GM10266 (cell line): Measurements from ENCODE around the gene ZNF282.

Experiments used
- DNase-seq: peaks from one replicate; pipeline ENCODE4 v3.0.0; 2012; ENCODE audit errors: extremely low spot score
- TF ChIP-seq, protein P1 (sequence below): IDR thresholded peaks from 2 replicates; pipeline ENCODE4 v1.5.1; 2012; ENCODE audit warnings: mild to moderate bottlenecking, low read depth; ENCODE audit not compliant: control insufficient read depth, insufficient read depth; ENCODE audit errors: missing control alignments

ZNF282 gene

GRCh38 chr7:149194799-149195179 is 557 bp upstream of the ZNF282 start:
- TF ChIP-seq, protein P1, sequence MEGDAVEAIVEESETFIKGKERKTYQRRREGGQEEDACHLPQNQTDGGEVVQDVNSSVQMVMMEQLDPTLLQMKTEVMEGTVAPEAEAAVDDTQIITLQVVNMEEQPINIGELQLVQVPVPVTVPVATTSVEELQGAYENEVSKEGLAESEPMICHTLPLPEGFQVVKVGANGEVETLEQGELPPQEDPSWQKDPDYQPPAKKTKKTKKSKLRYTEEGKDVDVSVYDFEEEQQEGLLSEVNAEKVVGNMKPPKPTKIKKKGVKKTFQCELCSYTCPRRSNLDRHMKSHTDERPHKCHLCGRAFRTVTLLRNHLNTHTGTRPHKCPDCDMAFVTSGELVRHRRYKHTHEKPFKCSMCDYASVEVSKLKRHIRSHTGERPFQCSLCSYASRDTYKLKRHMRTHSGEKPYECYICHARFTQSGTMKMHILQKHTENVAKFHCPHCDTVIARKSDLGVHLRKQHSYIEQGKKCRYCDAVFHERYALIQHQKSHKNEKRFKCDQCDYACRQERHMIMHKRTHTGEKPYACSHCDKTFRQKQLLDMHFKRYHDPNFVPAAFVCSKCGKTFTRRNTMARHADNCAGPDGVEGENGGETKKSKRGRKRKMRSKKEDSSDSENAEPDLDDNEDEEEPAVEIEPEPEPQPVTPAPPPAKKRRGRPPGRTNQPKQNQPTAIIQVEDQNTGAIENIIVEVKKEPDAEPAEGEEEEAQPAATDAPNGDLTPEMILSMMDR = no peak
- no peak for DNase-seq

DNA sequence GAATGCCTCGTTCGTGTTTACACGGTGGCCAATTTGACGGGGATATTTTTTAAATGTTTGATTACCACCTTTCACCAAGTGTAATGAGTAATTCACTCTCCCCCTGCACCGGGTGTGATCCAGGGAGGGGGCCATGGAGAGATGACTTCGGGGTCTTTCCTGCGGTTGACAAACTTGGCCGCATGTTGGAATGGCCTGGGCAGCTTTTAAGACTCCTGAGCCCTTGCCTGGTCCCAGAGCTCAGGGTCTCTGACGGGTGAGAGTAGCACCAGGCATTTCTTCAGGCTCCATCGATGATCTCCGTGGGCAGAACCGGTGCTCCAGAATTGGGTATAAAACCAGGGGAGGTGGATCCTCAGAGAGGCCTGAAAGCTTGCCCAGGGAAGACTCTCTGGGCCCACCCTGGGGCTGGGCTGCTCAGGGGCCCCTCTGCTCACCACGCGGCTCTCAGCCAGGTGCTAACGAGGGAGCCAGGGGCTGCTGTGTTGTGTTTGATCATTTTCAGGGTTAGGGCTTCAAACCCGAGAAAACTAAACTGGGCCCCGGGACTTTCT is 882 bp downstream of the ZNF282 start:
- TF ChIP-seq, protein P1 = no peak
- DNase-seq = no peak

DNA sequence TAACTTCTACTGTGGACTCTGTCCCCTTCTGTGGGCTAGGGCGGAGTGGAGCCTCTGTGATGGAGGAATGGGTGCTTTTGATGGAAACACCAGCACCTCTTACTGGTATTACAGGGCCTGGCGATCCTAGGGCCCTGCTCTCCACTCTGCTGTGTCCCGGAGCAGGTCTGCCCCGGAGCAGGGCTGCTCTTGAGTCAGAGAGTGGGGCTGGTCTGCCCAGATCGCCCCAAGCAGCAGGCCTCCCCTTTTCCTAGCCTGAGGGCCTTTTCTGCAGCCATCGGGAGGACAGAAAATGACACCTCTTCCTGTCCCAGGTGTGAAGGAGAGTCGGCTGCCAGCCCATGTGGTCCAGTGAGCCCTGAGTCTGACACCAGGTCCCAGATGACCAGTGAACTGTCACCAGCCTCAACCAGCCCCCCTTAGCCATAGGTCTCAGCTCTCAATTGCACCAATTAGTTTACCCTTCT is 1.4 kb downstream of the ZNF282 start:
- peak; percentile 63 for DNase-seq
- TF ChIP-seq, protein P1 = no peak

DNA sequence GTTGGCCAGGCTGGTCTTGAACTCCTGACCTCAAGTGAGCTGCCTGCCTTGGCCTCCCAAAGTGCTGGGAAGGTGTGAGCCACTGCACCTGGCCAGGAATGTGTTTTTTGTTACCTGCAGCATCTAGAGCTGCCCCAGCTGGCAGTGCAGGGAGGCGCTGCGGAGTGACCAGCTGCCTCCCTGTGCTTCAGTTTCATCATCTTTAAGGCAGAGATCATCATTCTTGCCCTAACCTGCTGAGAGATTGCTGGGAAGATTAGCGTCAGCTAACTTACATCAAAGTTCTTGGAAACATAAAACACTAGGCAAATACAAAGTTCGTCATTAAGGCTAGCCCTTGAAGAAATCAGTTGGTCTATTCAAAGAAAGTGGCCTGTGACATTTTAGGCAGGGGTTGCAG is 2.3 kb downstream of the ZNF282 start:
- DNase-seq = no peak
- TF ChIP-seq, protein P1 = no peak

- DNase-seq = no peak
- TF ChIP-seq, protein P1 = no peak
Measured at GRCh38 chr7:149198161-149198816, 2.9 kb downstream of the ZNF282 start.

GRCh38 chr7:149199234-149199995 is 4.1 kb downstream of the ZNF282 start:
- TF ChIP-seq, protein P1 = no peak
- DNase-seq = no peak

GRCh38 chr7:149202831-149203231 is 7.5 kb downstream of the ZNF282 start:
- DNase-seq = no peak
- TF ChIP-seq, protein P1 = no peak
